Measurements from ENCODE around the gene KLF6.

DNA sequence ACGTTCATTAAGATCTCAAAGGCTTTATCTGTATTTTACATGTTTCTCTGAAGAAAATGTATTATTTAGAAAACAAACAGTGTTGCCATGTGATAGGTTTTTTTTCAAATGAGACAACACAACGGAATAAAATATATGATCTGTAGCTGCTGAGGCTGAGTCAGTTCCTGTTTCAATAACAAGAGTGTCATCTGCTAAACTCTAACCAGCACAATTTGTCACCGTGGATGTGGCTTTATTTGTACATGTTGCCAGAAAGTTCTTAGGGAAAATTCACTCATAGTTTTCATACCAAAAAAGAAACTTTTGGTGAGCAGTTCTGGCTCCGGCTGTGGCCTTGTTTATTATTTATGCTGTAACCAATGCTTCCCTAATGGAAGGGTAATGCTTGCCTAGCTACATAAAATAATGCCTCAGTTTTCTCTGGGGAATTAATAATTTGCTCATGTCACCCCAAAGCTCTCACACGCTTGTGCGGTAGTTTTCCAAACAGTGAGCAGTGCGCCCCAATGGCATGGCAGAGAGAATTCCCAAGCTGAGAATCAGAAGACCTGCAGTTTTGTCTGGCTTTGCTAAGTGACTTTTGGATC, 20.3 kb upstream of the KLF6 start:
- TF ChIP-seq POLR2A (IDR thresholded peaks at IDR 0.05) = no peak
- no peak for TF ChIP-seq CTCF (IDR thresholded peaks at IDR 0.05)
- no peak for TF ChIP-seq EP300 (IDR thresholded peaks at IDR 0.05)
- peak; percentile 21 to 67 (median 42) for TF ChIP-seq POLR2AphosphoS5 (IDR thresholded peaks at IDR 0.05)
